Measurements from ENCODE around the gene SLC27A1.

Gene SLC27A1

DNA sequence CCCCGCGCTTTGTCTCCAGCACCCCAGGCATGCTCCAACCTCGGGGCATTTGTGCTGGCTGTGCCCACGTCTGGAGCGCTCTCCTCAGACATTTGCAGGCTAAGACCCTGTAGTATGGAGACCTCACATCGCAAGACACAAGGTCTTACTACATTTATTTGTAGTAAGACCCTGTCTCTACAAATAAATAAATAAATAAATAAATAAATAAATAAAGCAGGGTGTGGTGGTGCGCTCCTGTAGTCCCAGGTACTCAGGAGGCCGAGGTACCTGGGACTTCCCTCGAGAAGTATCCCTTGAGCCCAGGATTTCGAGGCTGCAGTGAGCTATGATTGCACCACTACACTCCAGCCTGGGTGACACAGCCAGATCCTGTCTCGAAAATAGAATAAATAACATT, 14.2 kb upstream of the SLC27A1 start (continued):
- TF ChIP-seq ZNF521 (tag by site-specific recombination; IDR thresholded peaks at IDR 0.05) (no peak), ZNF223 (tag by site-specific recombination; IDR thresholded peaks at IDR 0.05) (no peak), ZBTB8A (tag by site-specific recombination; IDR thresholded peaks at IDR 0.05) (0 out of 2 replicates have a peak, but pooled peaks have one; percentile 33)

DNA sequence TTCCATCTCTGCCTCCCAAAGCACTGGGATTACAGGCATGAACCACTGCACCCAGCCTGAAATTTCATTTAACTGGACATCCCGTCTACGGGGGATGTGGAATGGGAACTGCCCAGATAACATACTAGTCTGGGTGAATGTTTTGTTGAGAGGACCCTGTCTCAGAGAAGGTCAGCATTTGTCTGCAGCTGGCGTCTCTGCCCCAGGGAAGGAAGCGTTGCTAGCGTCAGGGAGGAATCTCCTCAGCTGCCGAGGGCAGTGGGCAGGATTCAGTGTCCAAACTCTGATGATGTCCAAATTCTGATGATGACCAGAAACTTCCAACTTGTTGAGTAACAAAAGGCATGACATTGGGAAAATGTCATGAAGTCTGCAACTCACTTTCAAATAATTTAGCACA, 12.7 kb upstream of the SLC27A1 start:
- no peaks in the 10 kb centered on the region for H3K4me1 ChIP-seq (ENCODE audit: control insufficient read depth, insufficient read depth, low read length)
- TF ChIP-seq ZNF133 (tag by site-specific recombination; IDR thresholded peaks at IDR 0.05), result no peak
- no peak for TF ChIP-seq KLF7 (tag by site-specific recombination; IDR thresholded peaks at IDR 0.05; ENCODE audit: borderline replicate concordance)
- TF ChIP-seq KLF16 (tag by site-specific recombination; IDR thresholded peaks at IDR 0.05), result no peak
- no peak for TF ChIP-seq ZNF184 (tag by site-specific recombination; IDR thresholded peaks at IDR 0.05)
- TF ChIP-seq, protein P1, sequence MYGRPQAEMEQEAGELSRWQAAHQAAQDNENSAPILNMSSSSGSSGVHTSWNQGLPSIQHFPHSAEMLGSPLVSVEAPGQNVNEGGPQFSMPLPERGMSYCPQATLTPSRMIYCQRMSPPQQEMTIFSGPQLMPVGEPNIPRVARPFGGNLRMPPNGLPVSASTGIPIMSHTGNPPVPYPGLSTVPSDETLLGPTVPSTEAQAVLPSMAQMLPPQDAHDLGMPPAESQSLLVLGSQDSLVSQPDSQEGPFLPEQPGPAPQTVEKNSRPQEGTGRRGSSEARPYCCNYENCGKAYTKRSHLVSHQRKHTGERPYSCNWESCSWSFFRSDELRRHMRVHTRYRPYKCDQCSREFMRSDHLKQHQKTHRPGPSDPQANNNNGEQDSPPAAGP (tag by site-specific recombination; IDR thresholded peaks at IDR 0.05), result no peak
- TF ChIP-seq, protein P2, sequence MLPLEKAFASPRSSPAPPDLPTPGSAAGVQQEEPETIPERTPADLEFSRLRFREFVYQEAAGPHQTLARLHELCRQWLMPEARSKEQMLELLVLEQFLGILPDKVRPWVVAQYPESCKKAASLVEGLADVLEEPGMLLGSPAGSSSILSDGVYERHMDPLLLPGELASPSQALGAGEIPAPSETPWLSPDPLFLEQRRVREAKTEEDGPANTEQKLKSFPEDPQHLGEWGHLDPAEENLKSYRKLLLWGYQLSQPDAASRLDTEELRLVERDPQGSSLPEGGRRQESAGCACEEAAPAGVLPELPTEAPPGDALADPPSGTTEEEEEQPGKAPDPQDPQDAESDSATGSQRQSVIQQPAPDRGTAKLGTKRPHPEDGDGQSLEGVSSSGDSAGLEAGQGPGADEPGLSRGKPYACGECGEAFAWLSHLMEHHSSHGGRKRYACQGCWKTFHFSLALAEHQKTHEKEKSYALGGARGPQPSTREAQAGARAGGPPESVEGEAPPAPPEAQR (tag by site-specific recombination; IDR thresholded peaks at IDR 0.05), result no peak
- TF ChIP-seq, protein P3, sequence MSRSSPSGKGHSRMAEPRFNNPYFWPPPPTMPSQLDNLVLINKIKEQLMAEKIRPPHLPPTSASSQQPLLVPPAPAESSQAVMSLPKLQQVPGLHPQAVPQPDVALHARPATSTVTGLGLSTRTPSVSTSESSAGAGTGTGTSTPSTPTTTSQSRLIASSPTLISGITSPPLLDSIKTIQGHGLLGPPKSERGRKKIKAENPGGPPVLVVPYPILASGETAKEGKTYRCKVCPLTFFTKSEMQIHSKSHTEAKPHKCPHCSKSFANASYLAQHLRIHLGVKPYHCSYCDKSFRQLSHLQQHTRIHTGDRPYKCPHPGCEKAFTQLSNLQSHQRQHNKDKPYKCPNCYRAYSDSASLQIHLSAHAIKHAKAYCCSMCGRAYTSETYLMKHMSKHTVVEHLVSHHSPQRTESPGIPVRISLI (tag by site-specific recombination; IDR thresholded peaks at IDR 0.05), result no peak
- TF ChIP-seq SETDB1 (IDR thresholded peaks at IDR 0.05; ENCODE audit: insufficient read length, low read length), result no peak
- TF ChIP-seq YY2 (tag by site-specific recombination; IDR thresholded peaks at IDR 0.05), result no peak
- H3K36me3 ChIP-seq (ENCODE audit: control insufficient read depth in 2 of 2, insufficient read depth in 1 of 2, low read length in 2 of 2), result no peaks in the 10 kb centered on the region
- CTCF ChIA-PET, result interaction anchor here (0.6 kb wide), 1 partner anchor 9 kb away, joined by 3 read pairs; no protein-coding TSS in a partner anchor
- no peaks in the 10 kb centered on the region for H3K9me3 ChIP-seq (ENCODE audit: control insufficient read depth, insufficient read depth, low read depth, low read length)
- no peak overlapping the region for H3K27ac ChIP-seq (ENCODE audit: extremely low read depth, low read depth, low read length)
- POLR2A ChIA-PET, result no interaction called here
- H3K4me3 ChIP-seq (ENCODE audit: low read depth, low read length), result no peak overlapping the region

DNA sequence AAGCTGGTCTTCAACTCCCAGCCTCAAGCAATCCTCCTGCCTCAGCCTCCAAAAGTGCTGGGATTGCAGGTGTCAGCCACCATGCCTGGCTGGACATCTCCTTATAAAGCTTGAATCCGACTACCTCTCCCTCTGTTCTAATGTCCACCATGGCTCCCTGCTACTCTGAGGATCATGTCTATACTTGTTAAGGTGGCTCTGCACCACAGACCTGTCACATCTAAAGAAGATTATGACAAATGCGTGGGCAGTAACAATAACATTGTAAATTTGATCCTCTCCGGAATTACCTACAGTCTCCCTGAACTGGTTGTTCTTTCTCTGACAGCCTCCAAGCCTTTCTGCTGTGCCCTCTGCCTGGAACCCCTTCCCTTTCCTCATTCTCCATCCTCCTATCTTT, 11.4 kb upstream of the SLC27A1 start:
- Histone ChIP-seq H3K4me1 (ENCODE audit: control insufficient read depth, insufficient read depth, low read length) (no peaks in the 10 kb centered on the region), H3K4me3 (ENCODE audit: low read depth, low read length) (no peak overlapping the region), H3K9me3 (ENCODE audit: control insufficient read depth, insufficient read depth, low read depth, low read length) (no peaks in the 10 kb centered on the region), H3K36me3 (ENCODE audit: control insufficient read depth in 2 of 2, insufficient read depth in 1 of 2, low read length in 2 of 2) (no peaks in the 10 kb centered on the region), H3K27ac (ENCODE audit: extremely low read depth, low read depth, low read length) (no peak overlapping the region)
- POLR2A ChIA-PET, result no interaction called here
- CTCF ChIA-PET, result interaction anchor here (0.6 to 2.3 kb wide), 5 partner anchors 8 to 62 kb away, joined by 3 to 8 read pairs (median 3); no protein-coding TSS in a partner anchor
- TF ChIP-seq ZNF366 (tag by site-specific recombination; conservative IDR thresholded peaks at IDR 0.05) (peak; percentile 71; the same call in 1 of the 2 replicates), ZEB2 (tag by site-specific recombination; IDR thresholded peaks at IDR 0.05) (no peak), ZNF600 (tag by site-specific recombination; IDR thresholded peaks at IDR 0.05) (peak; percentile 82), ZNF121 (tag by site-specific recombination; IDR thresholded peaks at IDR 0.05) (peak; percentile 76), OSR2 (tag by site-specific recombination; IDR thresholded peaks at IDR 0.05) (peak; percentile 70), ZFHX2 (tag by site-specific recombination; conservative IDR thresholded peaks at IDR 0.05) (peak; percentile 43; the same call in 1 of the 2 replicates)
- TF ChIP-seq, protein P4, sequence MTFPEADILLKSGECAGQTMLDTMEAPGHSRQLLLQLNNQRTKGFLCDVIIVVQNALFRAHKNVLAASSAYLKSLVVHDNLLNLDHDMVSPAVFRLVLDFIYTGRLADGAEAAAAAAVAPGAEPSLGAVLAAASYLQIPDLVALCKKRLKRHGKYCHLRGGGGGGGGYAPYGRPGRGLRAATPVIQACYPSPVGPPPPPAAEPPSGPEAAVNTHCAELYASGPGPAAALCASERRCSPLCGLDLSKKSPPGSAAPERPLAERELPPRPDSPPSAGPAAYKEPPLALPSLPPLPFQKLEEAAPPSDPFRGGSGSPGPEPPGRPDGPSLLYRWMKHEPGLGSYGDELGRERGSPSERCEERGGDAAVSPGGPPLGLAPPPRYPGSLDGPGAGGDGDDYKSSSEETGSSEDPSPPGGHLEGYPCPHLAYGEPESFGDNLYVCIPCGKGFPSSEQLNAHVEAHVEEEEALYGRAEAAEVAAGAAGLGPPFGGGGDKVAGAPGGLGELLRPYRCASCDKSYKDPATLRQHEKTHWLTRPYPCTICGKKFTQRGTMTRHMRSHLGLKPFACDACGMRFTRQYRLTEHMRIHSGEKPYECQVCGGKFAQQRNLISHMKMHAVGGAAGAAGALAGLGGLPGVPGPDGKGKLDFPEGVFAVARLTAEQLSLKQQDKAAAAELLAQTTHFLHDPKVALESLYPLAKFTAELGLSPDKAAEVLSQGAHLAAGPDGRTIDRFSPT (tag by site-specific recombination; IDR thresholded peaks at IDR 0.05), result no peak
- TF ChIP-seq, protein P5, sequence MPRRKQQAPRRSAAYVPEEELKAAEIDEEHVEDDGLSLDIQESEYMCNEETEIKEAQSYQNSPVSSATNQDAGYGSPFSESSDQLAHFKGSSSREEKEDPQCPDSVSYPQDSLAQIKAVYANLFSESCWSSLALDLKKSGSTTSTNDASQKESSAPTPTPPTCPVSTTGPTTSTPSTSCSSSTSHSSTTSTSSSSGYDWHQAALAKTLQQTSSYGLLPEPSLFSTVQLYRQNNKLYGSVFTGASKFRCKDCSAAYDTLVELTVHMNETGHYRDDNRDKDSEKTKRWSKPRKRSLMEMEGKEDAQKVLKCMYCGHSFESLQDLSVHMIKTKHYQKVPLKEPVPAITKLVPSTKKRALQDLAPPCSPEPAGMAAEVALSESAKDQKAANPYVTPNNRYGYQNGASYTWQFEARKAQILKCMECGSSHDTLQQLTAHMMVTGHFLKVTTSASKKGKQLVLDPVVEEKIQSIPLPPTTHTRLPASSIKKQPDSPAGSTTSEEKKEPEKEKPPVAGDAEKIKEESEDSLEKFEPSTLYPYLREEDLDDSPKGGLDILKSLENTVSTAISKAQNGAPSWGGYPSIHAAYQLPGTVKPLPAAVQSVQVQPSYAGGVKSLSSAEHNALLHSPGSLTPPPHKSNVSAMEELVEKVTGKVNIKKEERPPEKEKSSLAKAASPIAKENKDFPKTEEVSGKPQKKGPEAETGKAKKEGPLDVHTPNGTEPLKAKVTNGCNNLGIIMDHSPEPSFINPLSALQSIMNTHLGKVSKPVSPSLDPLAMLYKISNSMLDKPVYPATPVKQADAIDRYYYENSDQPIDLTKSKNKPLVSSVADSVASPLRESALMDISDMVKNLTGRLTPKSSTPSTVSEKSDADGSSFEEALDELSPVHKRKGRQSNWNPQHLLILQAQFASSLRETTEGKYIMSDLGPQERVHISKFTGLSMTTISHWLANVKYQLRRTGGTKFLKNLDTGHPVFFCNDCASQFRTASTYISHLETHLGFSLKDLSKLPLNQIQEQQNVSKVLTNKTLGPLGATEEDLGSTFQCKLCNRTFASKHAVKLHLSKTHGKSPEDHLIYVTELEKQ (tag by site-specific recombination; IDR thresholded peaks at IDR 0.05; ENCODE audit: borderline replicate concordance), result peak; percentile 46; the same call in 1 of the 2 replicates
- TF ChIP-seq, protein P6, sequence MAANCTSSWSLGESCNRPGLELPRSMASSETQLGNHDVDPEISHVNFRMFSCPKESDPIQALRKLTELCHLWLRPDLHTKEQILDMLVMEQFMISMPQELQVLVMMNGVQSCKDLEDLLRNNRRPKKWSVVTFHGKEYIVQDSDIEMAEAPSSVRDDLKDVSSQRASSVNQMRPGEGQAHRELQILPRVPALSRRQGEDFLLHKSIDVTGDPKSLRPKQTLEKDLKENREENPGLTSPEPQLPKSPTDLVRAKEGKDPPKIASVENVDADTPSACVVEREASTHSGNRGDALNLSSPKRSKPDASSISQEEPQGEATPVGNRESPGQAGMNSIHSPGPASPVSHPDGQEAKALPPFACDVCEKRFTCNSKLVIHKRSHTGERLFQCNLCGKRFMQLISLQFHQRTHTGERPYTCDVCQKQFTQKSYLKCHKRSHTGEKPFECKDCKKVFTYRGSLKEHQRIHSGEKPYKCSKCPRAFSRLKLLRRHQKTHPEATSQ (tag by site-specific recombination; IDR thresholded peaks at IDR 0.05), result 0 out of 2 replicates have a peak, but pooled peaks have one; percentile 46
